HG02798 (cell line): ENCODE results near the gene FNBP1.

Source experiments
- ATAC-seq: cut with Tn5 transposase; IDR thresholded peaks from one replicate; pipeline ENCODE4 v1.9.1; 2021; ENCODE audit warnings: mild to moderate bottlenecking; ENCODE audit not compliant: unreplicated experiment, poor library complexity

Gene FNBP1

GRCh38 chr9:130042885-130043653 is at the start of gene FNBP1:
Gene FNBP1 (minus strand): TSS chr9:130043189. CDS start chr9:130042975, 214 bp downstream.
- ATAC-seq: peak; percentile 49

DNA sequence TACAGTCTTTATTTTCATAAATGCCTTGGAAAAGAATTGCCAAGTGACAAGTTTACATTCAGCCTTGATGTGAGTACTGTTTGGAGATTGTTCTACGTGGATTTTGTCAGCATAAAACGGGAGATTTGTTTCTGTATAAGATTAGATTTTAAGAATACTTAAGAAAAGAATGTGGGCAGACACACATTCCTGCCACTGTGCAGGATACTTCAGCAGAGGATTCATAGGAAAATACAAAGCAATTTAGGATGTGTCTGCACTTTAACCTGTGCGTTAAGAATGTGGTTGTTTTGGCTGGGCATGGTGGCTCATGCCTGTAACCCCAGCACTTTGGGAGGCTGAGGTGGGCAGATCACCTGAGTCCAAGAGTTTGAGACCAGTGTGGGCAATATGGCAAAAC is 47.9 kb upstream of the FNBP1 start:
- no peak for ATAC-seq

DNA sequence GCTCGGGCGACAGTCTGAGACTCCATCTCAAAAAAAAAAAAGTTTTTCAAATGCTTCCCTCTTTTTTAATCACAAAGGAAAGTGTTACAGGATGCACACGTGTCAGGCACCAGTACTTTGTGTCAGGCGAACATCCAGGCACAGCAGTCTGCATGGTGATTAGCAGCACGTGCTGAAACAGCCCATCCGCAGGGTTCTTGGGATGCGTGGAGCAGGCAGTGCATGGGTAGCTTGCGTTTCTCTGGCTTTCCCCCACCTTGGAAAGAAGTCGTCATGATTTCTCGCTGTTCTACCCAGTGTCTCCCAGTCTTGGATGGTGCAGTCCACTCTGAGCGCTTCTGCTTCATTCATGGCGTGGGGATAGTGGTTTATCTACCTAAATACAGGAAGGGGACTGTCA is 46.2 kb upstream of the FNBP1 start:
- no peak for ATAC-seq

DNA sequence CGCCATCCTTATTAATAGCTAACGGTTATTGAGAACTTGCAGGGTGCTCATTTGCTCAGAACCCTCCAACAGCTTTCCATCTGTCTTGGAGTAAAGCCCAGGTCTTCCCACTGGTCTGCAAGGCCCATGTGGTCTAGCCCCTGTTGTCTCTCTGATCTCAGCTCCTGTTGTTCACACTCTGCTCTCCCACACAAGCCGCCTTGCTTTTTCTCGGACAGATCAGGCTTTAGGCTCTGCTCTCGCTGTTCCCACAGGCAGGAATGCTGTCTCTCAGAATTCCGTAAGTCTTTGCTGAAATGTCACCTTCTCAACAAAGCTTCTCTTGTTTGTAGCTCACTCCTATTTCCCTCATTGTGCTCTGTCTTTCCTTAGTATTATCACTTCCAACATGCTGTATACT is 45.1 kb upstream of the FNBP1 start:
- no peak for ATAC-seq

- no peak for ATAC-seq
Observed at GRCh38 chr9:130084337-130084736, 41.3 kb upstream of the FNBP1 start.

DNA sequence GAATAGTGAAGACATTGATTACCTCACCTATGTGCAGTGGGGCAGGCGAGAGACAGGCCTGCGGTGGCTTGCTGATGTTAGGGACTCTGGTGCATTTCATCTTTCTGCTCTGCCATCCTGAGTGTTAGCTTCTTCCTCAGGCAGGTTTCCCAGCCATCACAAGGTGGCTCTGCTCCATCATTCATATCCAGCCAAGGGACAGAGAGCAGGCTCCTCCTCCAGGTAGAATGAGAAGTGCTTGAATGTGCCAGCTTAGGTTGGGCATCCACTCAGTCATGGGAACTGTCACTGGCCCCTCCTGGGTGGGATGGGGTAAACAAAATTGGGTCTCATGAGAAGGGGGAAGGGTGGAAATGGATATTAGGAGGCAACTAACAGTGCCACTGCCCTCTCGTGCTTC is 35.6 kb upstream of the FNBP1 start:
- ATAC-seq: no peak

DNA sequence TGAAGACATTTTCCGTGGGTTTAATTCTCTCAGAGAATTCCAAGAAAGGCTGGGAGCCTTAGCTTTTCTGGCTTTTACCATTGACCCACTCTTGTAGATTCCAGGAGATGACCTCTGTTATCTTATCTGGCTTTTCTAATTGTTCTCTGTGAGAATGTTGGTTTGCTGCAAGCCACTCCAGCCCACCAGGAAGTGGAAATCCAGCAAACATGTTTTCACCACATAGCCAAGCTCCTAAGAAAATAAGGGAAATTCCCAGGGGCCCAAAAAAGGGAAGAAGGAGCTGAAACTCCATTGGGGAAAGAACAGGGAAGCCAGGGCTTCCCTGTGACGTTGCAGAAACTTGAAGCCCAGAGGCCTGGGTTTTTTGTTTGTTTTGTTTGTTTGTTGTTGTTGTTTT is 30.4 kb upstream of the FNBP1 start:
- ATAC-seq: no peak

DNA sequence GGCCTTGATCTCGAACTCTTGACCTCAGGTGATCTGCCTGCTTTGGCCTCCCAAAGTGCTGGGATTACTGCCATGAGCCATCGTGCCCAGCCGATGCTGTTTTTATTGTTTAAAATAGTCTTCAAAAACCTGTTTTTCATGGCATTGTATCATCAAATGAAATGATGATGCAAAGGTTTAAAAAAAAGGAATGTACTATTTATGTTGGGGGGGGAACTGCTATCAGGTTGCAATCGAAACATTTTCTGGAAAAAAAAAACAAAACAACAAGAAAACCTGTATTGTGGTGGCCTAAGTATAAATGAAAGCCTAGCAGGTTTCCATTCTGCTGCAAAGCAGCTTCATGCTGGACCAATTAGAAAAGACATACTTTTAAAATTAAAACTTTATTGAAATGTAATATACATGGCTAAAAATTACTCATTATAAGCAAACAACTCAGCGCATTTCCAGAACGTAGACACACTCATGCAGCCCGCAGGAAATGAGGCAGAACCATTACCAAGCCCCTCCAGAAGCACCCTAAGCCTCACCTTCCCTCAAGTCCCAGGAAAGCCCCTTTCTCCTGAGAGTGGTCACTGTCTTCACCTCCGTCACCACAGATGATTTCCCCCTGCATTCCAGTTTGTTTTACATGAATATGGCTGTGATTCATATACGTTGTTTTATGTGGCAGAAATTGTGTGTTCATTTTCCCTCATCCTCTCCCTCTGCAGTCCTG is 29.7 kb upstream of the FNBP1 start:
- no peak for ATAC-seq

DNA sequence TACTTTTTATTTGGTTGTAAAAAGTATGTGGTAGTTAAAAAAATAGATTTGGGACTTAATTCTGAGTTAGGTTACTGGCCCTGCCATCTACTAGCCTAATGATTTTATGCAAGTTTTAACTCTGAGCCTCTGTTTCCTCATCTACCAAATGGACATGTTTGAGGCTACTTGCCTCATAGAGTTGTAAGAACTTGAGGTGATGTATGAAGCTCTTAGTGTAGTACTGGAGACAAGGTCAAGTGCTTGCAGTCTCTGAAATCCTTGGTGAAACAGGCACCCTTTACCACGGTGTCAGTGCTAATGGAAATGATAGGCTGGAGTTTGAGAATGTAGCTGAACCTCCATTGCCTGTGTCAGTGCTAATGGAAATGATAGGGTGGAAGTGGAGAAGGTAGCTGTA is 26.1 kb upstream of the FNBP1 start:
- no peak for ATAC-seq

GRCh38 chr9:130064621-130065020 is 21.6 kb upstream of the FNBP1 start:
- no peak for ATAC-seq

- ATAC-seq: no peak
Observed at GRCh38 chr9:130062750-130063149, 19.8 kb upstream of the FNBP1 start.

DNA sequence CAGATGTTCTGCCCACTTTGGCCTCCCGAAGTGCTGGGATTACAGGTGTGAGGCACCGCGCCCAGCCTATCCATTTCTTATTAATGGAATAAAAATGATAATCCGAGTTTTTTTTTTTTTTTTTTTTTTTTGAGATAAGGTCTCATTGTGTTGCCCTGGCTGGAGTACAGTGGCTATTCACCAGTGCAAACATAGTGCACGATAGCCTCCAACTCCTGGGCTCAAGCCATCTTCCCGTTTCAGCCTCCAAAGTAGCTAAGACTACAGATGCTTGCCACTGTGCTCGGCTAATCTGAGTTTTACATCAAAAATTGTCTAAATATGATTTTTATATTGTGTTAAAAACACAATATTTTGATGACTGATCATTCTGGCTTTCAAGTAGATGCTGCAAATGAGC is 17.3 kb upstream of the FNBP1 start:
- ATAC-seq: no peak

DNA sequence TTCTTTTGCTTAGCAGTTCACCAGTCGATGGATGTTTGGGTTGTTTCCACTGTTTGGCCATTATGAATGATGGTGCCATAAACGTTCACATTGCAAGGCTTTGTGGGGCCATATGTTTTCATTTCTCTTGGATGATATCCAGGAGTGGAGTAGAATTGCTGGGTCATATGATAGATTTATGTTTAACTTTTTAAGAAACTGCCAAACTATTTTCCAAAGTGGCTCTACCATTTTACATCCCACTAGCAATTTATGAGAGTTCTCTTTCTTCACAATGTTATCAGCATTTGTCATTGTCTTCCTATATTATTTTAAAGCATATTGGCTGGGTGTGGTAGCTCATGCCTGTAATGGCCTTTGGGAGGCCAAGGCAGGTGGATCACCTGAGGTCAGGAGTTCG is 15.9 kb upstream of the FNBP1 start:
- ATAC-seq: no peak

DNA sequence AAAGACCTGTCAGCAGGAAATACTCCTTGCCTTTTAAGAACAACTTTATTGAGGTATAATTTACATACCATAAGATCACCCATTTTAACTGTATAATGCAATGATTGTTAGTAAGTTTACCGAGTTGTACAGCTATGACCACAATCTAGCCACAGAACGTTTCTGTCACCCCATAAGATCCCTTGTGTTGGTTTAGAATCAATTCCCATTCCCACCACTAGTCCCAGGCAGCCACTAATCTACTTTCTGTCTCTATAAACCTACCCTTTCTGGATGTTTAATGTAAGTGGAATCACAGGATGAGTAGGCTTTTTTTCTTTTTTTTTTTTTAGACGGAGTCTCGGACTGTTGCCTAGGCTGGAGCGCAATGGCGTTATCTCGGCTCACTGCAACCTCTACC is 15.2 kb upstream of the FNBP1 start:
- no peak for ATAC-seq

GRCh38 chr9:130054820-130055219 is 11.8 kb upstream of the FNBP1 start:
- ATAC-seq: no peak

DNA sequence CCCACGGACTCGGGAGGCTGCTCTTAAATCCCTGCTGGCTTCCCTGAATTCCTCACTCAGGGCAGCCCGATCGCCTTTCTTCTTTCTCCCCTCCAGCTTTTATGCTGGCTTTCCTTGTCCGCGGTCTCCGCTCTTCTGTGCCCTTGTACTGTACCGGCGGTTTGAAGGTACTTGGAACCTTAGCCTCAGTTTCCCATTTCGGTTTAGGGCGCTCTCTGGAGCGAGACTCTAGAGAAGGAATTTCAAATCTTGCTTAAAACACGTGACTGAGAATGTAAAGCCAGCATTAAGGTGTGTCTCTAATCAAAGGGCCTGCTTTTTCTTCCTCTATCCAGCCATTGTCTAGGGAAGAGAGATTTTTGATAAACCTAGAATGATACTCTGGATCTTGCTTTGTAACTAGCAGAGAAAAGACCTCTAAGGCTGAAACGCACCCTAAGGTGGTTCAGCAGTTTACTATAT is 11.4 kb upstream of the FNBP1 start:
- ATAC-seq: no peak

DNA sequence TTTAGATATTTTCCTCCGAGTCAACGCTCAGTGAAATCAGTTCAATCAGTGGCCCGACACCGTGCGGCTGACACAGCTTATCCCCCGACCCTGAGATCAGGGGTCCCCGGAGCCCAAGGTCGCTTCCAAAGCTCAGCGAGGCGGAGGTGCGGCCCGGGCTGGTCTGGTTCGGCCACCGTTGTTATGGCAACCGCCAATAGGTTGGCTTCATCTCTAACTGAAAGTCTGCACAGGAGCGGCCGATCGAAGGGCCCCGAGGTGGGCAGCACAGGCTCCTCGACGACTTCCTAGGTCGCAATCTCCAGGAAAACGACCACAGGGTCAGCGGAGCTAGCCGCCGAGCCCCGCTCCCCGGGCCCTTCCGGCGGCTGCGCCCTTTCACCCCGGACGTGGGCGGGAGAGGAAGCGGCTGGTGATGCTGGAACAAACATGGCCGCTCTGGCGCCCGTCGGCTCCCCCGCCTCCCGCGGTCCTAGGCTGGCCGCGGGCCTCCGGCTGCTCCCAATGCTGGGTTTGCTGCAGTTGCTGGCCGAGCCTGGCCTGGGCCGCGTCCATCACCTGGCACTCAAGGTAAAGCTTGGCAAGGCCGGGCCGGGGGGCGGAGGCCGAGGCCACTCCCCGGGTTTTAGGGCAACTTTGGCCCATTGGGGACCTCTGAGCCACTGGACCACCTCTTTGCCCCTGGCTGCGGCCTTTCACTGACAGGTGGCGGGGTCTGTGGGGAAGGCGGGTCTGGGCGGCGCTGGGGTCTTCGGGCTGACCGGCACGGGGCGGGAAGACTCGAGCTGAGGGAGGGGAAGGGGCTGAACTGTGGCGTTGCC is 10.7 kb upstream of the FNBP1 start, which contains the start of gene GPR107:
TSS of gene GPR107 (plus strand) at position 403 of the 821 bp plus-strand sequence. CDS start at position 430, 27 bp downstream.
- peak; percentile 83 for ATAC-seq

- ATAC-seq: no peak
Observed at GRCh38 chr9:130053109-130053503, 10.1 kb upstream of the FNBP1 start.

DNA sequence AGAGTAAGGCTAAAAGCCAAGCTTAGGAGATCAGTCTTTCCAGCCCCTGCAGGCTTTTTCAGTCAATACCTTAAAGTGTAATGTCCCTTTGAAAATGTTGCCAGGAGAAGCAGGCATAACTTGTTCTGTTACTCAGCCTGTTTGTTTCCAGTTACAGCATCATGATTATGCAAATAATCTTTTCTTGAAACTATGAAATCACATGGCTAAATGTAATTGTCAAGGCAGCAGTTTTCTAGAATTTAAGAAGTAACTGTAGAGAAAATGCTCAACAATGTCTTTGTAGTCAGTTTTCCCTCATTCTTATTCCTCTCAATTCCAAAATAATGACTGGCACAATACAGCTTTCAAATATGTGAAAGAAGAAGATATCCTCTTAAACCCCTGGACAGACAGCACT is 8.9 kb upstream of the FNBP1 start:
- no peak for ATAC-seq

GRCh38 chr9:130050462-130050861 is 7.5 kb upstream of the FNBP1 start:
- ATAC-seq: no peak
